ENCODE results near the gene SPATA1. TPM values are rescaled to one million over a fixed set of nuclear protein-coding genes. Genes with fewer than 3 reads are reported as not detected.
A peak's percentile ranks its signal among the peaks of the same experiment; 100 is the strongest.

The SPATA1 gene
- total RNA-seq, 1 donor from 2014 or later: 2.5 TPM

- Mint-ChIP-seq H3K9me3 (no peaks in the 10 kb centered on the region), H3K27me3 (ENCODE audit: insufficient read depth, low read depth) (no peaks in the 10 kb centered on the region), H3K36me3 (peaks cover 21% of the 10 kb centered on the region), H3K27ac (no peak overlapping the region), H3K4me3 (no peak overlapping the region), H3K4me1 (peaks cover 1% of the 10 kb centered on the region)
- Histone ChIP-seq H3K9me3 (ENCODE audit: low read depth) (no peaks in the 10 kb centered on the region), H3K27me3 (no peaks in the 10 kb centered on the region), H3F3A (ENCODE audit: low read depth) (peaks cover 8% of the 10 kb centered on the region), H3K4me2 (no peak overlapping the region), H2AFZ (replicated peaks) (no peak overlapping the region), H4K20me1 (ENCODE audit: low read depth) (peaks cover 18% of the 10 kb centered on the region), H3K9ac (no peak overlapping the region), H3K36me3 (peaks cover 34% of the 10 kb centered on the region), H3K79me2 (ENCODE audit: low read depth) (peaks cover 25% of the 10 kb centered on the region), H3K4me3 (no peak overlapping the region), H3K4me1 (no peaks in the 10 kb centered on the region), H3K27ac (no peak overlapping the region)
- TF ChIP-seq CTCF (IDR thresholded peaks at IDR 0.05): no peak
- TF ChIP-seq EZH2 (IDR thresholded peaks at IDR 0.05): no peak
- no peak for TF ChIP-seq EZH2phosphoT487 (IDR thresholded peaks at IDR 0.05)
- no peak for DNase-seq (ENCODE audit: low spot score)
These were observed 9.7 kb upstream of the SPATA1 start for GRCh38 chr1:84496498-84496897.

- no peaks in the 10 kb centered on the region for H3K27me3 ChIP-seq
- Mint-ChIP-seq H3K4me3 (no peak overlapping the region), H3K4me1 (peaks cover 5% of the 10 kb centered on the region), H3K27ac (no peak overlapping the region), H3K36me3 (peaks cover 21% of the 10 kb centered on the region), H3K27me3 (ENCODE audit: insufficient read depth, low read depth) (no peaks in the 10 kb centered on the region), H3K9me3 (no peaks in the 10 kb centered on the region)
- H3K79me2 ChIP-seq (ENCODE audit: low read depth): peaks cover 37% of the 10 kb centered on the region
- peaks cover 12% of the 10 kb centered on the region for H3F3A ChIP-seq (ENCODE audit: low read depth)
- H3K9ac ChIP-seq: no peak overlapping the region
- no peaks in the 10 kb centered on the region for H3K4me1 ChIP-seq
- H3K9me3 ChIP-seq (ENCODE audit: low read depth): no peaks in the 10 kb centered on the region
- peaks cover 29% of the 10 kb centered on the region for H4K20me1 ChIP-seq (ENCODE audit: low read depth)
- H3K4me3 ChIP-seq: no peak overlapping the region
- H3K27ac ChIP-seq: no peak overlapping the region
- H3K4me2 ChIP-seq: no peak overlapping the region
- H2AFZ ChIP-seq (replicated peaks): no peak overlapping the region
- no peak for TF ChIP-seq EZH2phosphoT487 (IDR thresholded peaks at IDR 0.05)
- no peak for TF ChIP-seq CTCF (IDR thresholded peaks at IDR 0.05)
- no peak for TF ChIP-seq EZH2 (IDR thresholded peaks at IDR 0.05)
- peaks cover 34% of the 10 kb centered on the region for H3K36me3 ChIP-seq
- DNase-seq (ENCODE audit: low spot score): no peak
These were observed 8.4 kb upstream of the SPATA1 start for GRCh38 chr1:84497631-84498275.

- Histone ChIP-seq H3K4me2 (peak overlapping the region; percentile 97), H3K4me3 (no peak overlapping the region), H2AFZ (replicated peaks) (no peak overlapping the region), H3K36me3 (peaks cover 7% of the 10 kb centered on the region), H3K4me1 (peaks cover 23% of the 10 kb centered on the region), H4K20me1 (ENCODE audit: low read depth) (peaks cover 58% of the 10 kb centered on the region), H3K9ac (no peak overlapping the region), H3K9me3 (ENCODE audit: low read depth) (no peaks in the 10 kb centered on the region), H3K79me2 (ENCODE audit: low read depth) (peaks cover 75% of the 10 kb centered on the region), H3K27me3 (no peaks in the 10 kb centered on the region), H3K27ac (no peak overlapping the region), H3F3A (ENCODE audit: low read depth) (peaks cover 23% of the 10 kb centered on the region)
- no peak for DNase-seq (ENCODE audit: low spot score)
- Mint-ChIP-seq H3K4me1 (peaks cover 26% of the 10 kb centered on the region), H3K27ac (no peak overlapping the region), H3K27me3 (ENCODE audit: insufficient read depth, low read depth) (peaks cover 6% of the 10 kb centered on the region), H3K9me3 (peaks cover 5% of the 10 kb centered on the region), H3K4me3 (peak overlapping the region; percentile 29), H3K36me3 (peaks cover 7% of the 10 kb centered on the region)
- TF ChIP-seq CTCF (IDR thresholded peaks at IDR 0.05): no peak
- no peak for TF ChIP-seq EZH2 (IDR thresholded peaks at IDR 0.05)
- TF ChIP-seq EZH2phosphoT487 (IDR thresholded peaks at IDR 0.05): no peak
These were observed 3.3 kb upstream of the SPATA1 start for GRCh38 chr1:84502927-84503326.

All from neural progenitor cell (in vitro differentiated cells).